PC-9 (cell line): ENCODE results near the gene MIB1. TPM values are rescaled to one million over a fixed set of nuclear protein-coding genes. Genes with fewer than 3 reads are reported as not detected.

Experiments
- BruUV-seq: library from RNA; stranded (reverse); fragments of 400-500 nt; replicated peaks from 2 replicates; lab custom pipeline; 2021; lab: Mats Ljungman, UMichigan
- CTCF ChIA-PET: fragments of 300-600 bp; sonication (Branson Sonifier 250); formaldehyde crosslinking; loops from one replicate; lab custom pipeline; 2022; ENCODE audit warnings: antibody characterized with exemption; lab: Charles Lee
- POLR2A ChIA-PET: fragments of 300-600 bp; sonication (Branson Sonifier 250); formaldehyde crosslinking; loops from one replicate; lab custom pipeline; 2022; ENCODE audit warnings: antibody characterized with exemption; ENCODE audit not compliant: unreplicated experiment; lab: Charles Lee
- DNase-seq, 2 experiments: peaks; one replicate each; pipeline versions ENCODE4 v3.0.0 to v3.0.0-alpha.2; 2015 to 2022; ENCODE audit warnings: mixed read lengths in 1 of 2
- H2AFZ ChIP-seq: fragments of 200-600 bp; sonication (generic); 2 replicates; pipeline ENCODE4 v1.8.1; 2017; ENCODE audit warnings: antibody characterized with exemption
- H3F3A ChIP-seq: fragments of 200-600 bp; sonication (generic); 2 replicates; pipeline ENCODE4 v1.8.1; 2017; ENCODE audit warnings: antibody characterized with exemption, mild to moderate bottlenecking, low read depth; ENCODE audit not compliant: insufficient read depth
- H3K27ac ChIP-seq: fragments of 200-600 bp; sonication (generic); 2 replicates; pipeline ENCODE4 v1.6.1; 2016; ENCODE audit warnings: mixed run types
- H3K27me3 ChIP-seq: fragments of 200-600 bp; sonication (generic); 2 replicates; pipeline ENCODE4 v1.6.1; 2016; ENCODE audit warnings: low read depth, mixed run types; ENCODE audit not compliant: insufficient read depth
- H3K36me3 ChIP-seq: fragments of 200-600 bp; sonication (generic); 2 replicates; pipeline ENCODE4 v1.6.1; 2016; ENCODE audit warnings: low read depth, mixed run types
- H3K4me1 ChIP-seq: fragments of 200-600 bp; sonication (generic); replicated peaks from 2 replicates; pipeline ENCODE4 v1.6.1; 2016; ENCODE audit warnings: mixed run types; ENCODE audit not compliant: insufficient read depth
- H3K4me2 ChIP-seq: fragments of 200-600 bp; sonication (generic); 2 replicates; pipeline ENCODE4 v1.6.1; 2017; ENCODE audit warnings: mixed run types
- H3K4me3 ChIP-seq: fragments of 200-600 bp; sonication (generic); 2 replicates; pipeline ENCODE4 v1.6.1; 2016; ENCODE audit warnings: mixed run types
- H3K79me2 ChIP-seq: fragments of 200-600 bp; sonication (generic); 2 replicates; pipeline ENCODE4 v1.6.1; 2017; ENCODE audit warnings: low read depth, mixed run types
- H3K9me2 ChIP-seq: fragments of 200-600 bp; sonication (generic); 2 replicates; pipeline ENCODE4 v1.8.1; 2017; ENCODE audit warnings: mild to moderate bottlenecking; ENCODE audit not compliant: insufficient read depth
- H3K9me3 ChIP-seq: fragments of 200-600 bp; sonication (generic); 2 replicates; pipeline ENCODE4 v1.8.1; 2016; ENCODE audit warnings: low read depth; ENCODE audit not compliant: insufficient read depth
- H4K20me1 ChIP-seq: fragments of 200-600 bp; sonication (generic); 2 replicates; pipeline ENCODE4 v1.8.1; 2017; ENCODE audit not compliant: insufficient read depth
- EZH2 ChIP-seq: fragments of 200-600 bp; sonication (generic); IDR thresholded peaks from 2 replicates; pipeline ENCODE4 v1.8.0; 2017; ENCODE audit warnings: antibody characterized with exemption, low read depth
- intact Hi-C: fragments of 100-400 bp; cut with micrococcal nuclease; formaldehyde crosslinking; loops from one replicate; pipeline ENCODE4 v1.10.0; 2022; ENCODE audit not compliant: unreplicated experiment
- total RNA-seq: library from RNA; stranded (reverse); gene quantifications from 2 replicates; pipeline ENCODE4 v1.2.3, GENCODE V29; 2021
- TF ChIP-seq, protein P1 (sequence below): fragments of 200-600 bp; sonication (generic); conservative IDR thresholded peaks from 2 replicates; pipeline ENCODE4 v1.6.1; 2017; ENCODE audit warnings: mixed run types, antibody characterized with exemption, mild to moderate bottlenecking, moderate library complexity

MIB1 gene
- total RNA-seq, 1 experiment from 2014 or later = 40.1 TPM

DNA sequence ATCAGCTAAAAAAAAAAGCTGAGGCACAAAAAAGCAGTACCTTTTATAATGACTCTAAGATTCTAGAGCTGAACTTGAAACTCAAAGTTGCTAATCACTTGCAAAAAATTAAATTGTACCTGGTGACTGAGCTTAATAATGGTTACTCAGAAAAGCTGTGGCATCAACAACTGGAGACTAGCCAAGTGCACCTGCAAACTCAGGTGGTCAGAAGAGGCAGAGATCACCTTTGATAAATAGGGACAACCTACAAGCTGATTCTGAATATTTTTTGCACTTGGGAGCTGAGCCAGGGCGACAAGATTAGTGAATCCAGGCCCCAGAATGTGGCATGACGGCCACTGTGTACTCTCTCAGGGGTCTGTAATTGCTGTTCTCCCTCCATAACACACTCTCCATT, 39.0 kb upstream of the MIB1 start:
- no peak overlapping the region for H2AFZ ChIP-seq
- DNase-seq = no peak
- peaks cover 17% of the 10 kb centered on the region for H3K4me1 ChIP-seq
- no peak overlapping the region for H3K4me2 ChIP-seq
- TF ChIP-seq, protein P1, sequence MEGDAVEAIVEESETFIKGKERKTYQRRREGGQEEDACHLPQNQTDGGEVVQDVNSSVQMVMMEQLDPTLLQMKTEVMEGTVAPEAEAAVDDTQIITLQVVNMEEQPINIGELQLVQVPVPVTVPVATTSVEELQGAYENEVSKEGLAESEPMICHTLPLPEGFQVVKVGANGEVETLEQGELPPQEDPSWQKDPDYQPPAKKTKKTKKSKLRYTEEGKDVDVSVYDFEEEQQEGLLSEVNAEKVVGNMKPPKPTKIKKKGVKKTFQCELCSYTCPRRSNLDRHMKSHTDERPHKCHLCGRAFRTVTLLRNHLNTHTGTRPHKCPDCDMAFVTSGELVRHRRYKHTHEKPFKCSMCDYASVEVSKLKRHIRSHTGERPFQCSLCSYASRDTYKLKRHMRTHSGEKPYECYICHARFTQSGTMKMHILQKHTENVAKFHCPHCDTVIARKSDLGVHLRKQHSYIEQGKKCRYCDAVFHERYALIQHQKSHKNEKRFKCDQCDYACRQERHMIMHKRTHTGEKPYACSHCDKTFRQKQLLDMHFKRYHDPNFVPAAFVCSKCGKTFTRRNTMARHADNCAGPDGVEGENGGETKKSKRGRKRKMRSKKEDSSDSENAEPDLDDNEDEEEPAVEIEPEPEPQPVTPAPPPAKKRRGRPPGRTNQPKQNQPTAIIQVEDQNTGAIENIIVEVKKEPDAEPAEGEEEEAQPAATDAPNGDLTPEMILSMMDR = no peak
- TF ChIP-seq EZH2 = no peak
- H3K9me3 ChIP-seq = no peaks in the 10 kb centered on the region
- H3K9me2 ChIP-seq = no peaks in the 10 kb centered on the region
- no peaks in the 10 kb centered on the region for H4K20me1 ChIP-seq
- POLR2A ChIA-PET = no interaction called here
- intact Hi-C loops = no loop called here
- BruUV-seq = no TSS peak
- no peaks in the 10 kb centered on the region; the same call in 1 of the 2 replicates for H3K36me3 ChIP-seq
- CTCF ChIA-PET = no interaction called here
- H3K4me3 ChIP-seq = no peak overlapping the region
- peaks cover 20% of the 10 kb centered on the region for H3K79me2 ChIP-seq
- H3K27ac ChIP-seq = no peak overlapping the region
- H3F3A ChIP-seq = 0 out of 2 replicates have a peak, but pooled peaks cover 8% of the 10 kb centered on the region
- H3K27me3 ChIP-seq = no peaks in the 10 kb centered on the region

- no peak for TF ChIP-seq EZH2
- TF ChIP-seq, protein P1 = no peak
- Histone ChIP-seq H3K27me3 (no peaks in the 10 kb centered on the region), H3K27ac (0 out of 2 replicates have a peak overlapping the region, but pooled peaks have one; percentile 63), H3K9me2 (no peaks in the 10 kb centered on the region), H3K36me3 (no peaks in the 10 kb centered on the region; the same call in 1 of the 2 replicates), H3K9me3 (no peaks in the 10 kb centered on the region), H4K20me1 (no peaks in the 10 kb centered on the region), H3K4me2 (peak overlapping the region; percentile 87), H3K4me3 (peak overlapping the region; percentile 94), H3K4me1 (peaks cover 17% of the 10 kb centered on the region), H2AFZ (no peak overlapping the region), H3F3A (0 out of 2 replicates have a peak, but pooled peaks cover 8% of the 10 kb centered on the region), H3K79me2 (peaks cover 20% of the 10 kb centered on the region)
- no TSS peak for BruUV-seq
- intact Hi-C loops = no loop called here
- CTCF ChIA-PET = no interaction called here
- DNase-seq = no peak
- POLR2A ChIA-PET = interaction anchor here (0.6 kb wide), 1 partner anchor 65 kb away, joined by 3 read pairs; no protein-coding TSS in a partner anchor
Observed at GRCh38 chr18:21702602-21703001, 38.0 kb upstream of the MIB1 start.

GRCh38 chr18:21703241-21703820, 37.3 kb upstream of the MIB1 start:
- H3K27me3 ChIP-seq = no peaks in the 10 kb centered on the region
- peak overlapping the region; percentile 87 for H3K4me2 ChIP-seq
- TSS peak; percentile 42 for BruUV-seq
- 0 out of 2 replicates have a peak, but pooled peaks cover 8% of the 10 kb centered on the region for H3F3A ChIP-seq
- H4K20me1 ChIP-seq = no peaks in the 10 kb centered on the region
- peak in 1 of 2 experiments; percentile 21 for DNase-seq
- H3K4me1 ChIP-seq = peaks cover 17% of the 10 kb centered on the region
- H2AFZ ChIP-seq = peak overlapping the region; percentile 95
- no peak for TF ChIP-seq EZH2
- TF ChIP-seq, protein P1 = no peak
- peak overlapping the region; percentile 63 for H3K27ac ChIP-seq
- H3K9me3 ChIP-seq = no peaks in the 10 kb centered on the region
- no peaks in the 10 kb centered on the region for H3K9me2 ChIP-seq
- peak overlapping the region; percentile 94 for H3K4me3 ChIP-seq
- H3K79me2 ChIP-seq = peaks cover 20% of the 10 kb centered on the region
- CTCF ChIA-PET = no interaction called here
- intact Hi-C loops = no loop called here
- H3K36me3 ChIP-seq = no peaks in the 10 kb centered on the region; the same call in 1 of the 2 replicates
- POLR2A ChIA-PET = no interaction called here
